HepG2 (cell line): ENCODE data around the gene PLXNB2. TPM values are rescaled to one million over a fixed set of nuclear protein-coding genes. Genes with fewer than 3 reads are reported as not detected.

ENCODE experiments used
- DNMT1 ChIP-seq: sonication (generic); formaldehyde crosslinking; IDR thresholded peaks from 2 replicates; pipeline ENCODE4 v1.5.1; 2020; ENCODE audit warnings: mild to moderate bottlenecking, missing genetic modification reagents
- EZH2 ChIP-seq: conservative IDR thresholded peaks from 2 replicates; pipeline ENCODE4 v1.6.1; 2012; ENCODE audit warnings: mild to moderate bottlenecking, low read depth, low read length, moderate library complexity
- GTF3A ChIP-seq: sonication (generic); formaldehyde crosslinking; conservative IDR thresholded peaks from 2 replicates; pipeline ENCODE4 v1.4.0; 2020; ENCODE audit warnings: mild to moderate bottlenecking, missing genetic modification reagents
- KLF11 ChIP-seq: IDR thresholded peaks from 2 replicates; pipeline ENCODE4 v1.6.1; 2016; ENCODE audit warnings: missing compliant biosample characterization
- MED1 ChIP-seq: sonication (generic); formaldehyde crosslinking; IDR thresholded peaks from 2 replicates; pipeline ENCODE4 v1.4.0; 2020; ENCODE audit warnings: missing genetic modification reagents
- NFIC ChIP-seq: IDR thresholded peaks from 2 replicates; pipeline ENCODE4 v1.6.1; 2012; ENCODE audit warnings: mild to moderate bottlenecking, low read length, inconsistent platforms
- NONO ChIP-seq, 2 experiments: fragments of 450-650 bp in 1 of 2; sonication (generic) in 1 of 2; formaldehyde crosslinking in 1 of 2; IDR thresholded peaks in 1 of 2; conservative IDR thresholded peaks in 1 of 2; 2 replicates each; pipeline versions ENCODE4 v1.6.1 to v1.8.0; 2017 to 2022; ENCODE audit warnings: mild to moderate bottlenecking in 1 of 2, missing genetic modification reagents in 1 of 2, moderate library complexity in 1 of 2
- ONECUT2 ChIP-seq: sonication (generic); formaldehyde crosslinking; IDR thresholded peaks from 2 replicates; pipeline ENCODE4 v1.4.0; 2020; ENCODE audit warnings: missing genetic modification reagents
- SNRNP70 ChIP-seq: fragments of 200-400 bp; formaldehyde crosslinking; IDR thresholded peaks from 2 replicates; pipeline ENCODE4 v1.6.1; 2017; ENCODE audit warnings: mild to moderate bottlenecking, low read depth, low read length, moderate library complexity
- ZFP41 ChIP-seq: sonication (generic); formaldehyde crosslinking; IDR thresholded peaks from 2 replicates; pipeline ENCODE4 v1.4.0; 2020; ENCODE audit warnings: mild to moderate bottlenecking, missing genetic modification reagents, borderline replicate concordance
- ZNF207 ChIP-seq: fragments of 450-650 bp; IDR thresholded peaks from 2 replicates; pipeline ENCODE4 v1.6.1; 2016; ENCODE audit warnings: antibody characterized with exemption, borderline replicate concordance
- ZNF337 ChIP-seq: sonication (generic); formaldehyde crosslinking; IDR thresholded peaks from 2 replicates; pipeline ENCODE4 v1.5.1; 2020; ENCODE audit warnings: missing genetic modification reagents, low read depth, mild to moderate bottlenecking, borderline replicate concordance
- ZNF616 ChIP-seq: sonication (generic); formaldehyde crosslinking; IDR thresholded peaks from 2 replicates; pipeline ENCODE4 v1.5.0; 2020; ENCODE audit warnings: low read depth, mild to moderate bottlenecking, missing genetic modification reagents
- ZNF644 ChIP-seq: IDR thresholded peaks from 2 replicates; pipeline ENCODE4 v1.6.1; 2016; ENCODE audit warnings: low read depth
- ZNF768 ChIP-seq: sonication (generic); formaldehyde crosslinking; IDR thresholded peaks from 2 replicates; pipeline ENCODE4 v1.4.0; 2020; ENCODE audit warnings: missing genetic modification reagents
- ZSCAN20 ChIP-seq: sonication (generic); formaldehyde crosslinking; IDR thresholded peaks from 2 replicates; pipeline ENCODE4 v1.4.0; 2020; ENCODE audit warnings: missing genetic modification reagents, mild to moderate bottlenecking, borderline replicate concordance
- polyA plus RNA-seq, 8 experiments: library from polyadenylated mRNA; depleted of rRNA in 3 of 8; stranded (reverse) in 7 of 8; unstranded in 1 of 8; fragments of >200 nt; fragmentation: Illumina TruSeq in 4 of 8; extraction: Trizol in 4 of 8; gene quantifications; 2 replicates each; pipeline versions ENCODE4 v1.2.1 to v1.2.3, GENCODE V29; 2011 to 2016; ENCODE audit warnings: low read depth in 4 of 8, missing spikeins in 1 of 8, mixed read lengths in 1 of 8; ENCODE audit not compliant: insufficient read depth in 1 of 8
- total RNA-seq, 5 experiments: library from RNA; depleted of rRNA; stranded (reverse); fragments of >200 nt; fragmentation: Illumina TruSeq; extraction: Trizol; gene quantifications; 2 replicates each; pipeline ENCODE4 v1.2.3, GENCODE V29; 2016; ENCODE audit warnings: low read depth in 1 of 5
- TF ChIP-seq, protein P1 (sequence below): sonication (generic); formaldehyde crosslinking; IDR thresholded peaks from 2 replicates; pipeline ENCODE4 v1.4.0; 2020; ENCODE audit warnings: missing genetic modification reagents
- TF ChIP-seq, protein P2 (sequence below): conservative IDR thresholded peaks from 2 replicates; pipeline ENCODE4 v1.6.1; 2018; ENCODE audit warnings: missing genetic modification reagents
- TF ChIP-seq, protein P3 (sequence below): sonication (generic); formaldehyde crosslinking; IDR thresholded peaks from 2 replicates; pipeline ENCODE4 v1.8.1; 2023; ENCODE audit warnings: mild to moderate bottlenecking, missing genetic modification reagents
- TF ChIP-seq, protein P4 (sequence below): sonication (generic); formaldehyde crosslinking; IDR thresholded peaks from 2 replicates; pipeline ENCODE4 v1.8.0; 2022; ENCODE audit warnings: missing genetic modification reagents, low read depth, mild to moderate bottlenecking, borderline replicate concordance
- TF ChIP-seq, protein P5 (sequence below): fragments of 450-650 bp; IDR thresholded peaks from 2 replicates; pipeline ENCODE4 v1.6.1; 2017
- TF ChIP-seq, protein P6 (sequence below): sonication (generic); formaldehyde crosslinking; conservative IDR thresholded peaks from 2 replicates; pipeline ENCODE4 v1.8.0; 2022; ENCODE audit warnings: missing genetic modification reagents
- TF ChIP-seq, protein P7 (sequence below): sonication (generic); formaldehyde crosslinking; IDR thresholded peaks from 2 replicates; pipeline ENCODE4 v1.4.0; 2020; ENCODE audit warnings: mild to moderate bottlenecking, missing genetic modification reagents

Gene PLXNB2
- total and polyA plus RNA-seq, 2 of the 13 experiments (the other 11 are each of a cell fraction or from before 2014, with no cell fraction given), result 32.6 to 68.9 TPM

DNA sequence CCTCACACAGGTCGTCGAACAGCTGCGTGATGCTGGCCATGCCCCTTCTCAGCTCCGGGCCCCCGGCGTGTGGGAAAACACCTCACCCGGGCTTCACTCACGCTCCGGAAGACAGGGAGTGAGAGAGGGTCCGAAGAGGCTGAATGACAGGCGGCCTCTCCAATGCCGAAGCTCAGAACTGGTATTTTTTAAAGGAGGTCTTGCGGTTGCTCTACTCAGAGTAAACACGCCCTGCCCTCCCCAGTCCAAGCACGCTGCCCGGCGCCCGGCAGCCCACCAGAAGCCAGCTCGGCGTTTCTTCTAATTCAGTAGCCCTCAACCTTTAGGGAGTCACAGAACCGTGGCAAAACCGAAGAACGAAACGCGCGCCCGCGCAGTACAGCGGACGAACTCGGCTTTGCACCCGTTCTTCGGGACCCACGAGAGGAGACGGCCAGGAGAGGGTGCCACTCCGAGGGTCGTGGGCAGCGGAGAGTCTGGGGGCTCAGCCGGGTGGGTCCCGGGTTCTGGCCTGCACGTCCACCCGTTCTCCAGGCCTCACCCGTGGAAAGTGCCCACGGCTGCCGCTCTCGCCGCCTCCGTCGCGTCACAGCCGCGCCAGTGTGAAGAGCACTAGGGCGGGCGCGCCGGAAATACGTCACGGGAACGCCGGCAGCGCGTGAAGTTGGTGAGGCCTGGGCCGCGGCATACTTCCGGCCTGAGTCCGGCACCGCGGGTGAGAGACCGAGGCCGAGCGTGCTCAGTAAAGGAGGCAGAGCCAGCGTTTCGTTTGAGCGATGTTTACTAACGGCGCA lies 62.8 kb downstream of the PLXNB2 start, which contains the start of gene TUBGCP6 (continued):
- peak; percentile 83; the same call in 1 of the 2 replicates for TF ChIP-seq GTF3A (CRISPR knock-in tag)
- TF ChIP-seq, protein P1, sequence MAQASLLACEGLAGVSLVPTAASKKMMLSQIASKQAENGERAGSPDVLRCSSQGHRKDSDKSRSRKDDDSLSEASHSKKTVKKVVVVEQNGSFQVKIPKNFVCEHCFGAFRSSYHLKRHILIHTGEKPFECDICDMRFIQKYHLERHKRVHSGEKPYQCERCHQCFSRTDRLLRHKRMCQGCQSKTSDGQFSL (CRISPR knock-in tag), result 0 out of 2 replicates have a peak, but pooled peaks have one; percentile 46
- no peak for TF ChIP-seq EZH2
- TF ChIP-seq ZNF768 (CRISPR knock-in tag), result peak; percentile 32
- TF ChIP-seq NONO (IDR thresholded peaks at IDR 0.05), result no peak
- peak; percentile 87; the same call in 1 of the 2 replicates for TF ChIP-seq NONO (CRISPR knock-in tag; conservative IDR thresholded peaks at IDR 0.05)
- TF ChIP-seq ONECUT2 (CRISPR knock-in tag), result no peak
- peak; percentile 79 for TF ChIP-seq MED1 (CRISPR knock-in tag)
- no peak for TF ChIP-seq ZNF207
- TF ChIP-seq ZSCAN20 (CRISPR knock-in tag), result no peak
- TF ChIP-seq, protein P2, sequence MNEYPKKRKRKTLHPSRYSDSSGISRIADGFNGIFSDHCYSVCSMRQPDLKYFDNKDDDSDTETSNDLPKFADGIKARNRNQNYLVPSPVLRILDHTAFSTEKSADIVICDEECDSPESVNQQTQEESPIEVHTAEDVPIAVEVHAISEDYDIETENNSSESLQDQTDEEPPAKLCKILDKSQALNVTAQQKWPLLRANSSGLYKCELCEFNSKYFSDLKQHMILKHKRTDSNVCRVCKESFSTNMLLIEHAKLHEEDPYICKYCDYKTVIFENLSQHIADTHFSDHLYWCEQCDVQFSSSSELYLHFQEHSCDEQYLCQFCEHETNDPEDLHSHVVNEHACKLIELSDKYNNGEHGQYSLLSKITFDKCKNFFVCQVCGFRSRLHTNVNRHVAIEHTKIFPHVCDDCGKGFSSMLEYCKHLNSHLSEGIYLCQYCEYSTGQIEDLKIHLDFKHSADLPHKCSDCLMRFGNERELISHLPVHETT, result peak; percentile 65
- TF ChIP-seq ZNF337 (CRISPR knock-in tag), result 0 out of 2 replicates have a peak, but pooled peaks have one; percentile 69
- TF ChIP-seq, protein P3, sequence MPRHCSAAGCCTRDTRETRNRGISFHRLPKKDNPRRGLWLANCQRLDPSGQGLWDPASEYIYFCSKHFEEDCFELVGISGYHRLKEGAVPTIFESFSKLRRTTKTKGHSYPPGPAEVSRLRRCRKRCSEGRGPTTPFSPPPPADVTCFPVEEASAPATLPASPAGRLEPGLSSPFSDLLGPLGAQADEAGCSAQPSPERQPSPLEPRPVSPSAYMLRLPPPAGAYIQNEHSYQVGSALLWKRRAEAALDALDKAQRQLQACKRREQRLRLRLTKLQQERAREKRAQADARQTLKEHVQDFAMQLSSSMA (CRISPR knock-in tag), result peak; percentile 93
- TF ChIP-seq, protein P4, sequence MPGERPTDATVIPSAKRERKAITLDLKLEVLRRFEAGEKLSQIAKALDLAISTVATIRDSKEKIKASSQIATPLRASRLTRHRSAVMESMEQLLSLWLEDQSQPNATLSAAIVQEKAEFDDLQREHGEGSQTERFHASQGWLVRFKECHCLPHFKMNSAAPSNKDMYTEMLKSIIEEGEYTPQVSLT (CRISPR knock-in tag), result no peak
- no peak for TF ChIP-seq NFIC
- TF ChIP-seq ZFP41 (CRISPR knock-in tag), result no peak
- TF ChIP-seq, protein P5, sequence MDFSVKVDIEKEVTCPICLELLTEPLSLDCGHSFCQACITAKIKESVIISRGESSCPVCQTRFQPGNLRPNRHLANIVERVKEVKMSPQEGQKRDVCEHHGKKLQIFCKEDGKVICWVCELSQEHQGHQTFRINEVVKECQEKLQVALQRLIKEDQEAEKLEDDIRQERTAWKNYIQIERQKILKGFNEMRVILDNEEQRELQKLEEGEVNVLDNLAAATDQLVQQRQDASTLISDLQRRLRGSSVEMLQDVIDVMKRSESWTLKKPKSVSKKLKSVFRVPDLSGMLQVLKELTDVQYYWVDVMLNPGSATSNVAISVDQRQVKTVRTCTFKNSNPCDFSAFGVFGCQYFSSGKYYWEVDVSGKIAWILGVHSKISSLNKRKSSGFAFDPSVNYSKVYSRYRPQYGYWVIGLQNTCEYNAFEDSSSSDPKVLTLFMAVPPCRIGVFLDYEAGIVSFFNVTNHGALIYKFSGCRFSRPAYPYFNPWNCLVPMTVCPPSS, result no peak
- TF ChIP-seq, protein P6, sequence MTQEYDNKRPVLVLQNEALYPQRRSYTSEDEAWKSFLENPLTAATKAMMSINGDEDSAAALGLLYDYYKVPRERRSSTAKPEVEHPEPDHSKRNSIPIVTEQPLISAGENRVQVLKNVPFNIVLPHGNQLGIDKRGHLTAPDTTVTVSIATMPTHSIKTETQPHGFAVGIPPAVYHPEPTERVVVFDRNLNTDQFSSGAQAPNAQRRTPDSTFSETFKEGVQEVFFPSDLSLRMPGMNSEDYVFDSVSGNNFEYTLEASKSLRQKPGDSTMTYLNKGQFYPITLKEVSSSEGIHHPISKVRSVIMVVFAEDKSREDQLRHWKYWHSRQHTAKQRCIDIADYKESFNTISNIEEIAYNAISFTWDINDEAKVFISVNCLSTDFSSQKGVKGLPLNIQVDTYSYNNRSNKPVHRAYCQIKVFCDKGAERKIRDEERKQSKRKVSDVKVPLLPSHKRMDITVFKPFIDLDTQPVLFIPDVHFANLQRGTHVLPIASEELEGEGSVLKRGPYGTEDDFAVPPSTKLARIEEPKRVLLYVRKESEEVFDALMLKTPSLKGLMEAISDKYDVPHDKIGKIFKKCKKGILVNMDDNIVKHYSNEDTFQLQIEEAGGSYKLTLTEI (CRISPR knock-in tag), result no peak
- 0 out of 2 replicates have a peak, but pooled peaks have one; percentile 49 for TF ChIP-seq DNMT1 (CRISPR knock-in tag)
- TF ChIP-seq ZNF644 (CRISPR knock-in tag), result no peak
- no peak for TF ChIP-seq SNRNP70
- peak; percentile 66 for TF ChIP-seq KLF11 (CRISPR knock-in tag)
- no peak; the same call in 1 of the 2 replicates for TF ChIP-seq ZNF616 (CRISPR knock-in tag)
- TF ChIP-seq, protein P7, sequence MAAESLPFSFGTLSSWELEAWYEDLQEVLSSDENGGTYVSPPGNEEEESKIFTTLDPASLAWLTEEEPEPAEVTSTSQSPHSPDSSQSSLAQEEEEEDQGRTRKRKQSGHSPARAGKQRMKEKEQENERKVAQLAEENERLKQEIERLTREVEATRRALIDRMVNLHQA (CRISPR knock-in tag), result no peak
